Caco-2 (cell line): ENCODE measurements around the gene GOLT1A. TPM values are rescaled to one million over a fixed set of nuclear protein-coding genes. Genes with fewer than 3 reads are reported as not detected.

Source experiments
- BruUV-seq: library from RNA; stranded (reverse); fragments of 400-500 nt; replicated peaks from 2 replicates; lab custom pipeline; 2021; lab: Mats Ljungman, UMichigan
- CTCF ChIA-PET: fragments of 300-600 bp; sonication (Branson Sonifier 250); formaldehyde crosslinking; loops from one replicate; lab custom pipeline; 2022; ENCODE audit warnings: antibody characterized with exemption; lab: Charles Lee
- POLR2A ChIA-PET: fragments of 300-600 bp; sonication (Branson Sonifier 250); formaldehyde crosslinking; loops from one replicate; lab custom pipeline; 2022; ENCODE audit warnings: antibody characterized with exemption; lab: Charles Lee
- DNase-seq, 2 experiments: peaks; one replicate each; pipeline versions ENCODE4 v3.0.0 to v3.0.0-alpha.2; 2020 to 2022
- H3K27me3 ChIP-seq: replicated peaks from 2 replicates; pipeline ENCODE4 v1.6.0; 2011; ENCODE audit warnings: low read length; ENCODE audit not compliant: control insufficient read depth, insufficient read depth
- H3K36me3 ChIP-seq: 2 replicates; pipeline ENCODE4 v1.5.1; 2011; ENCODE audit warnings: low read length; ENCODE audit not compliant: control insufficient read depth, insufficient read depth
- H3K4me1 ChIP-seq: fragments of 250-450 bp; sonication (Bioruptor Pico); 2 replicates; pipeline ENCODE4 v1.5.1; 2020; ENCODE audit warnings: mild to moderate bottlenecking
- H3K4me3 ChIP-seq: 2 replicates; pipeline ENCODE4 v1.5.1; 2011; ENCODE audit warnings: low read depth, mild to moderate bottlenecking, control low read depth, low read length
- H3K9me3 ChIP-seq: fragments of 250-450 bp; sonication (Bioruptor Pico); 2 replicates; pipeline ENCODE4 v1.5.1; 2020; ENCODE audit warnings: mild to moderate bottlenecking, moderate library complexity
- H3K27ac Mint-ChIP-seq: one replicate; pipeline ENCODE4 v1.8.0; 2022; ENCODE audit warnings: mixed read lengths; ENCODE audit not compliant: unreplicated experiment
- H3K27me3 Mint-ChIP-seq: one replicate; pipeline ENCODE4 v1.8.0; 2022; ENCODE audit warnings: mixed read lengths; ENCODE audit not compliant: insufficient read depth, unreplicated experiment
- H3K36me3 Mint-ChIP-seq: one replicate; pipeline ENCODE4 v1.8.0; 2022; ENCODE audit warnings: mild to moderate bottlenecking, mixed read lengths; ENCODE audit not compliant: insufficient read depth, unreplicated experiment
- H3K4me1 Mint-ChIP-seq: one replicate; pipeline ENCODE4 v1.8.0; 2022; ENCODE audit warnings: low read depth, mixed read lengths; ENCODE audit not compliant: unreplicated experiment
- H3K4me3 Mint-ChIP-seq: one replicate; pipeline ENCODE4 v1.8.0; 2022; ENCODE audit warnings: mild to moderate bottlenecking, moderate library complexity, mixed read lengths; ENCODE audit not compliant: unreplicated experiment
- H3K9me3 Mint-ChIP-seq: one replicate; pipeline ENCODE4 v1.8.0; 2022; ENCODE audit warnings: mixed read lengths; ENCODE audit not compliant: unreplicated experiment
- intact Hi-C: fragments of 100-400 bp; cut with micrococcal nuclease; formaldehyde crosslinking; loops from one replicate; pipeline ENCODE4 v1.10.0; 2022; ENCODE audit not compliant: unreplicated experiment
- total RNA-seq: library from RNA; stranded (reverse); gene quantifications from 2 replicates; pipeline ENCODE4 v1.2.3, GENCODE V29; 2022
- TF ChIP-seq, protein P1 (sequence below), 2 experiments: fragments of 200-600 bp in 1 of 2; IDR thresholded peaks; 1 replicate in 1 of 2; 2 replicates in 1 of 2; pipeline versions ENCODE4 v1.5.1 to v1.8.0; 2011 to 2022; ENCODE audit warnings: antibody characterized with exemption in 1 of 2, control low read depth in 1 of 2, inconsistent platforms in 1 of 2, low read depth in 1 of 2, low read length in 1 of 2, mild to moderate bottlenecking in 1 of 2, moderate library complexity in 1 of 2; ENCODE audit not compliant: insufficient read depth in 1 of 2, severe bottlenecking in 1 of 2, unreplicated experiment in 1 of 2

Gene GOLT1A
- total RNA-seq, 1 experiment from 2014 or later, result 25.9 TPM

DNA sequence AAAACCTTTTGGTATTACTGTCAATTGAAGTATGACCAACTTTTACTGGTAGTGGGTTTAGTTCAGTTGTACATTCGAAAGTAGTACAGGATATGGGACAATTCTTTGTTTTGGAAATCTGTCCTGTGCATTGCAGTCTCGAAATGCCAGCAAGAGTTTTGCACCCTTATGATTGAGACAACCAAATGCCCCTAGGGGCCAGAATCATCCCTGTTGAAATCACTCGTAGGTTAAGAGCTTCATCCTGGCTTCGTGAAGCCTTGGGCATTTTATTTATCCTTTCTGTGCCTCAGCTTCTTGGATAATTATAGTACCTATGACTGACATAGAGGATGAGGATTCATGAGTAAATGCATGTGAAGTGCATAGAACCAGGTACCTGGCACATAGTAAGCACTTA, 2.4 kb upstream of the GOLT1A start:
- BruUV-seq, result no TSS peak
- Mint-ChIP-seq H3K36me3 (peaks cover 10% of the 10 kb centered on the region), H3K4me3 (no peak overlapping the region), H3K27me3 (no peaks in the 10 kb centered on the region), H3K9me3 (no peaks in the 10 kb centered on the region), H3K27ac (no peak overlapping the region), H3K4me1 (no peaks in the 10 kb centered on the region)
- DNase-seq, result no peak
- Histone ChIP-seq H3K4me1 (peaks cover 12% of the 10 kb centered on the region; the same call in 1 of the 2 replicates), H3K27me3 (no peaks in the 10 kb centered on the region), H3K9me3 (no peaks in the 10 kb centered on the region), H3K4me3 (no peak overlapping the region), H3K36me3 (peaks cover under 1% of the 10 kb centered on the region; the same call in 1 of the 2 replicates)
- POLR2A ChIA-PET, result interaction anchor here (1.0 kb wide), 1 partner anchor 277 kb away, joined by 4 read pairs; no protein-coding TSS in a partner anchor
- intact Hi-C loops, result no loop called here
- TF ChIP-seq, protein P1, sequence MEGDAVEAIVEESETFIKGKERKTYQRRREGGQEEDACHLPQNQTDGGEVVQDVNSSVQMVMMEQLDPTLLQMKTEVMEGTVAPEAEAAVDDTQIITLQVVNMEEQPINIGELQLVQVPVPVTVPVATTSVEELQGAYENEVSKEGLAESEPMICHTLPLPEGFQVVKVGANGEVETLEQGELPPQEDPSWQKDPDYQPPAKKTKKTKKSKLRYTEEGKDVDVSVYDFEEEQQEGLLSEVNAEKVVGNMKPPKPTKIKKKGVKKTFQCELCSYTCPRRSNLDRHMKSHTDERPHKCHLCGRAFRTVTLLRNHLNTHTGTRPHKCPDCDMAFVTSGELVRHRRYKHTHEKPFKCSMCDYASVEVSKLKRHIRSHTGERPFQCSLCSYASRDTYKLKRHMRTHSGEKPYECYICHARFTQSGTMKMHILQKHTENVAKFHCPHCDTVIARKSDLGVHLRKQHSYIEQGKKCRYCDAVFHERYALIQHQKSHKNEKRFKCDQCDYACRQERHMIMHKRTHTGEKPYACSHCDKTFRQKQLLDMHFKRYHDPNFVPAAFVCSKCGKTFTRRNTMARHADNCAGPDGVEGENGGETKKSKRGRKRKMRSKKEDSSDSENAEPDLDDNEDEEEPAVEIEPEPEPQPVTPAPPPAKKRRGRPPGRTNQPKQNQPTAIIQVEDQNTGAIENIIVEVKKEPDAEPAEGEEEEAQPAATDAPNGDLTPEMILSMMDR (IDR thresholded peaks at IDR 0.05; ENCODE audit: insufficient read depth in 1 of 2, low read depth in 1 of 2, low read length in 1 of 2, severe bottlenecking in 1 of 2, unreplicated experiment in 1 of 2), result no peak
- CTCF ChIA-PET, result no interaction called here

DNA sequence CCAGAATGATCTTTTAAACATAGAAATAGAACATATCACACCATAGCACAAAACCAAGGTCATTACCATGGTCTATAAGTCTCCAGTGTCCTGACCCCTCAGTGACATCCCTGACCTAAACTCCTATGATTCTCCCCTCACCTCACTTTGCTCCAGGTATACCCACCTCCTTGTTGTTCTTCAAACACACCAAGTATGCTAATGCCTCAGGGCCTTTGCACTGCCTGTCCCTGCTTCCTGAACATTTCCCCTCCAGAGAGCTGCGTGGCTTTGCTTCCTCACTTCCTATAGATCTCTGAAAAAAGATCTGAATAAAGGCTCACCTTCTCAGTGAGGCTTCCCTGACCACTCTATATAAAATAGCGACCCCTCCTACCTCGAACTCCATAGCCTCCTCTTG, 1.1 kb downstream of the GOLT1A start:
- Mint-ChIP-seq H3K4me3 (no peak overlapping the region), H3K36me3 (peaks cover 15% of the 10 kb centered on the region), H3K27me3 (no peaks in the 10 kb centered on the region), H3K27ac (no peak overlapping the region), H3K9me3 (no peaks in the 10 kb centered on the region), H3K4me1 (no peaks in the 10 kb centered on the region)
- ChIA-PET CTCF (no interaction called here), POLR2A (no interaction called here)
- Histone ChIP-seq H3K27me3 (no peaks in the 10 kb centered on the region), H3K4me1 (peaks cover 12% of the 10 kb centered on the region; the same call in 1 of the 2 replicates), H3K4me3 (no peak overlapping the region; the same call in 1 of the 2 replicates), H3K36me3 (peaks cover 2% of the 10 kb centered on the region), H3K9me3 (no peaks in the 10 kb centered on the region)
- DNase-seq, result no peak
- TF ChIP-seq, protein P1 (IDR thresholded peaks at IDR 0.05; ENCODE audit: insufficient read depth in 1 of 2, low read depth in 1 of 2, low read length in 1 of 2, severe bottlenecking in 1 of 2, unreplicated experiment in 1 of 2), result no peak
- BruUV-seq, result no TSS peak
- intact Hi-C loops, result loop anchor here (5.0 kb wide), 1 partner anchor 350 kb away; the partner anchor contains the start of gene SNRPE

DNA sequence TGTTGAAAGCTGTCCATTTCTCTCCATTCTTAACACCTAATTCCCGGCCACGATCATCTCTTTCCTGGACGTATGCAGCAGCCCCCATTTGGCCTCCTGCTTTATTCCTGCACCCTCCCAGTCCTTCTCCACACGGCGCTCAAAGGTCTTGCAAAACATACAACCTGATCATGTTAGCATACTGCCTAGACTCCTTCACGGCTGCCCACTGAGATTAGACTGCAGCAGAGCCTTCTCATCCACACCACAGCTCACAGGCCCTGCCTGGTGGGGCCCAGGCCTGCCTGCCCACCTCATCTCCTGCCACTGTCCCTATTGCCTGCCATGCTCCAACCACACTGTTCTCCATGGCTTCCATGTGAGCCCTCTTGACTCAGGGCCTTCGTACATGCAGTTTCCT, 2.7 kb downstream of the GOLT1A start:
- peaks cover 2% of the 10 kb centered on the region for H3K36me3 ChIP-seq
- no peaks in the 10 kb centered on the region for H3K27me3 ChIP-seq
- ChIA-PET CTCF (interaction anchor here (1.2 kb wide), 1 partner anchor 48 kb away, joined by 4 read pairs; no protein-coding TSS in a partner anchor), POLR2A (no interaction called here)
- H3K36me3 Mint-ChIP-seq, result peaks cover 15% of the 10 kb centered on the region
- H3K9me3 Mint-ChIP-seq, result no peaks in the 10 kb centered on the region
- no peak overlapping the region for H3K4me3 ChIP-seq
- no peaks in the 10 kb centered on the region for H3K4me1 Mint-ChIP-seq
- no peak for DNase-seq
- H3K27ac Mint-ChIP-seq, result no peak overlapping the region
- TF ChIP-seq, protein P1 (IDR thresholded peaks at IDR 0.05; ENCODE audit: insufficient read depth in 1 of 2, low read depth in 1 of 2, low read length in 1 of 2, severe bottlenecking in 1 of 2, unreplicated experiment in 1 of 2), result no peak
- intact Hi-C loops, result loop anchor here (5.0 kb wide), 1 partner anchor 349 kb away; the partner anchor contains the start of gene SNRPE
- no peaks in the 10 kb centered on the region for H3K9me3 ChIP-seq
- BruUV-seq, result no TSS peak
- H3K4me3 Mint-ChIP-seq, result no peak overlapping the region
- no peaks in the 10 kb centered on the region for H3K27me3 Mint-ChIP-seq
- peaks cover 12% of the 10 kb centered on the region; the same call in 1 of the 2 replicates for H3K4me1 ChIP-seq
